Measurements from ENCODE around the gene DPY19L2.
A peak's percentile ranks its signal among the peaks of the same experiment; 100 is the strongest.
"Not testable (repeated sequence)": the region's sequence is repeated elsewhere in the genome, so short reads cannot be mapped to it uniquely, and the experiment has no call there.

The DPY19L2 gene

DNA sequence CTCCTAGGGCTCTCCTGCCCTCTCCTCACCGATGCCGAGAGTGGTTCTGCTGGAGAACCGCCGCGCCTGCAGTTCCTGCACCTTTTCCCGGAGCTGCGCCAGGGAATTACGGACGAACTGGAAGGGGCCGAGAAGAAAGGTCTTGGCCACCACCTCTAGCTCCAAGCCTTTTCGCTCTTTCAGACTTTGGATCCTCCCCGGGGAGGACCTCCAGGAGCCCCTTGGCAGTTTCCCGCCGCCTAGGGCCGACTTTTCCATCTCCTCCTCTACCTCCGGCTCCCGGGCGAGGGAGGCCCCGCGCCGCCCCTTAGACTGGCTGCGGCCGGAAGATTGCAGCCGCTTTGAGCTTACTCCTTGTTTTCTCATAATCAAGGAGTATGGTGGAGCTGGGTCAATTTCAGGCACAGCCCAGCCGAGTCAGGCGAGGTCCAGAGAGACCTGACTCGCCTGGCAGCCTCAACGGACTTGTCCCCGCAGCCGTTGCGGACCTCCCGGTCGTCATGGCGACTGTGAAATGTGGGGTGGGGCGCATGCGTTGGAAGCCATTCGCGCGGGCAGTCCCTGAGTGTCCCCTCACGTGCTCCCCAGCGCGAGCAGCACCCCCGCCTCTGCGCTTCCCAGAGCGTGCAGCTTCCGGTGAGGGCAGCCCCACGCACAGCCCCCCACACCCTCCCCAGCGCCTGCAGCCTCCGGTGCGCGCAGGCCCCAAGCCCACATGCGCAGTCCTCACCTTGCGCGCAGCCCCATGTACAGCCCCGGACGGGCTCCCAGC, at the start of gene DPY19L2:
TSS of gene DPY19L2 (minus strand) at position 466 of the 772 bp plus-strand sequence. CDS start at position 366, 100 bp downstream.
- DNase-seq (ENCODE audit: low spot score): peak; percentile 76

DNA sequence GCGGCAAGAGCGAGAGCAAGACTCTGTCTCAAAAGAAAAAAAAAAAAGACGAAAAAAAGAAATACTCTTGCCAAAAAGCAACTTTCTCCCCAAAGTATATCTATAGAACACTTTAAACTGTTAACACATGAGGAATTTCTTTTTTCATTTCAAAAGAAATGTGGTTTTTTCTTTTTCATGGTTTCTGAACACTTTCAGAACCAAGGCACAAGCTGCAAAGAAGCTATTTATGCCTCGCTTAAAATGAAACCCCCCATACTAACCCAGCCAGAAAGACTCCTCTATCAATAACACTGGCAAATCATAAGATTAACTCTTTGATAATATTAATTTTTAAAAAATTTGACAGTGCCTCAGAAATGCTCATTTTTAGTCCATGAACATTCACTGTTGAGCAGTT, 48.6 kb upstream of the DPY19L2 start:
- DNase-seq (ENCODE audit: low spot score): not testable (repeated sequence)

DNA sequence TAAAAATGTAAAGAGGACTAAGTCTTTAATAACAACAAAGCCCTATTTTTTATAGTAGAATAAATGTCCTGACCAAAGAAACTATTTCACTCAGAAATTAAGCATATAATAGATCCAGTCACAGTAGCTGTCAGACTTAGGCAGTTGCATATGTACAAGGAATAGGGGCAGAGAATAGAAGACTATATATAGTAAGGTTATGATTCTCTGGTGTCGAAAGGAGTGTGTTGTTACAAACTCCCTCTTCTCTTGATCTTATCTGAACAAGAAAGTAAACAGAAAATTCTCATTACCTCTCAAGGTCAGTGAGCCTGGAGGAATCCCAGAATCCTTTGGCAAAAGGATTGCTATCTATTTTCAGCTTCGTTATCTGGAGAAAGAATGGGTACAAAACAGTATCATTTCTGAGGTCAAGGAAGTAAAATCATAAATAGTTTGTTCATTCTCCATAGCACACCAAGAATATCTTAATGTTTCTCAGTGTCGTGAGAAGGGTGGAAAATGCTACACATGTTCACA, 46.9 kb upstream of the DPY19L2 start:
- not testable (repeated sequence) for DNase-seq (ENCODE audit: low spot score)

DNA sequence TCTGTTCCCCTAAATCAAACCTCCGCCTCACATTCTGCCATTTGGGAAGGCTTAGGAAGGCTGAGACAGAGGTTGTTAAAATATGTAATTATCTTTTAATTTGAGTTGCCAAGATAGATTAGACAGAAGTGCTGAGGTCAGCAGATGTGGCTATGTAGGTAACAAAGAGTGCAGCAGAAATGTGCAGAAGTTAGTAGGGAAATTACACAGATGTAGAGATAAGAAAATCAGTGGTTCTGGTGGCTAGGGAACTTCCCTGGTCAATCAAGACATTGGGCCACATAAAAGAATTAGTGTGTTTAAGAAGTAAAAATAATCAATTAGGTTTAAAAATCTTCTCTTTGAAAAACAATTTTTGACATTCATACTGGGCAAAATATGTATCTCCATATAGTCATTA, 46.1 kb upstream of the DPY19L2 start:
- not testable (repeated sequence) for DNase-seq (ENCODE audit: low spot score)

DNA sequence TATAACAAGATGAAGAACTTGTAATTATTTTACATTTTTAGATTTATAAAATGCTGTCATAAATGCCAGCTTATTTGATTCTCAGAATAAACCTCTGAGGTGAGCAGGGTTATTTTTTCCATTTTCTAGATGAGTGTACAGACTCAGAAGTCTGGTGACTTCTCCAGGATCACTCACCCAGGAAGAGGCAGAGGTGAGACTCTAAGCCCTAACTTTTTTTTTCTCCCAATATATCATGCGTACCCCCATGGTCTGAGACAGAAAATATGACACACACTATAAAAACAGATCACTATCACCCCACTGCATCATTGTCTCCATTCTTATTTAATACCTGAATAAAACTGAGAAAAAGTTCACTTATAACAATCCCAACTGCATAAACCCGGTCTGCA, 45.4 kb upstream of the DPY19L2 start:
- not testable (repeated sequence) for DNase-seq (ENCODE audit: low spot score)

DNA sequence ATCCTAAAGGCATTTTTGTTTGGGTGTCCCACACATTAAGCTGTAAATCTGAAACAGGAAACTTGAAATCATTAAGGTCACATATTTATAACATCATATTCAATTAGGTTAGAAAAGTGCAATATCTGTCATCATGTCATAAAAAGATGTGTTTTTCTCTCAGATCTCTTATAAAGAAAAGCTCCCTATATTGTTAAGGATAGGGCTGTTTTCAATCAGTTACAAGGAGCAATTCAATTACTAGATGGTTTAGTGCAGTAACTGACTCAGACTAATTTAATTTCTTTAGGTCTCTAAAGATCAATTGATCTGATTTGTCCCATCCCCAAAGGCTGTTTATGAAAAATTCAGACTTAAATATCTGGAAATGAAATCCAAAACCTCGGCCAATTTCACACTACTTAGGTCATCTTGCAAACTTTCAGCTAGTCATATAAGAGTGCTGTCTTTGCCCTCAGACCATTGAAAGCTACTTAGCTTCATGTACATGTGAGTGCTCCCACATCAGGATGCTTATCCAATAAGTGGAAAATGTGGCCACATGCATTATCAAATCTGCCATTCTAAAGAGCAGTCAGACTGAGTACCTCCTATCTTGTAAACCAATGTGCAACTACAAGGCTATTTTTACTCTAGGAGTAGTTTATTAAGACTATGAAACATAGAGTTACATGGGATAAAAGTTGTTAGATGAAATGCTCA, 44.8 kb upstream of the DPY19L2 start:
- DNase-seq (ENCODE audit: low spot score): not testable (repeated sequence)

DNA sequence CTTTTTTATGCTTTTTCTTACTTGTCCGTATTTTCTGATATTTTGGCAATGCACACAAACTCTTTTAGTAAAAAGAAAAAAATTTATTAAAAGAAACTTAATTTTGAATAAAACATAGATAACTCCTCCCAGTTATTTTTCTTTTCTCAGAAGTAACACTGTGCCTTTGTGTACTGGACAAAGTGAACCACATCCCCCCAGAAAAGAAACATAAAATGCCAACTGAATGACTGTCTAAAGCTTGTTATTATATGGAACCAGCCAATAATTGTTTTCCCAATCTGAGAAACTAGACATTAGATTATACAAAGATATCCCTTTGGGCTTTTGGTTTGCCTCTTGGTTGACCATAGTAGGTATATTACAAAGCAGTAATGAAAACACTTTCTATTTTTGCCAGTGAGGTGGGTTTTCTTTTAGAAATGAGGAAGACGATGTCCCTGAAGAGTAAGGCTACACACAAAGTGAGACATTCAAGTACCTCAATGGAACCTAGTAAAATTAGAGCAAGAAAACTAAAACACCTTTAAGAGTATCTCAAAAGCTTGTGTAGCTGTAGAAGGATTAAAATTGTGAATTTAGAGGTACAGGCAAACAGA, 44.2 kb upstream of the DPY19L2 start:
- DNase-seq (ENCODE audit: low spot score): not testable (repeated sequence)

DNA sequence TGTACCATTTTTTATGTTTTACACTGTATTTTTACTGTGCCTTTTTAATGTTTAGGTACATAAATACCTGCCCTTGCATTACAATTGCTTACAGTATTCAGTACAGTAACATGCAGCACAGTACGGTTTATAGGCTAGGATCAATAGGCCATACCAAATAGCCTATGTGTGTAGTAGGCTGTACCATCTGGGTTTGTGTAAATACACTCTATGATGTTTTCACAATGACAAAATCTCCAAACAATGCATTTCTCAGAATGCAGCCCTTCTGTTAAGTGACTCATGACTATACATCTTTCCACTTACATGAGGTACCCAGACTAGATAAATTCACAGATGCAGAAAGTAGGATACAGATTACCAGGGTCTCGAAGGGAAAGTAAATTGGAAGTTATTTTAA, 43.0 kb upstream of the DPY19L2 start:
- DNase-seq (ENCODE audit: low spot score): not testable (repeated sequence)

DNA sequence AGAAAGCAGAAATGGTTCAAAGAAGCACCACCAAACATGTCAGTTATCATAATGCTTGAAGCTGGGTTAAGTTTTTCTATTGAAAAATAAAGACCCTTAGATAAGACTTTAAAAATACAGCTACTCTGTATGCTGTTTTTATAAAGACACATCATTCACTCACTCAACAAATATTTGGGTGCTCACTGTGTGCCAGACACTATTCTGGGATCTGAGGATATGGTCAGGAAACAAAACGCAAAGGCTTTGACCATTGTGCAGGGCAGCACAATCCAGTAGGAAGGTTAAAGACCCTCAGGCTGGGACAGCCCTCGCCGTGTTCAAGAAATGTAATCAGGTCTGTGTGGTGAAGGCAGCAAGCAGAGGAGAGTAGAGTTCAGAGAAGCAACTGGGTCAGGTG, 38.0 kb upstream of the DPY19L2 start:
- DNase-seq (ENCODE audit: low spot score): no peak

DNA sequence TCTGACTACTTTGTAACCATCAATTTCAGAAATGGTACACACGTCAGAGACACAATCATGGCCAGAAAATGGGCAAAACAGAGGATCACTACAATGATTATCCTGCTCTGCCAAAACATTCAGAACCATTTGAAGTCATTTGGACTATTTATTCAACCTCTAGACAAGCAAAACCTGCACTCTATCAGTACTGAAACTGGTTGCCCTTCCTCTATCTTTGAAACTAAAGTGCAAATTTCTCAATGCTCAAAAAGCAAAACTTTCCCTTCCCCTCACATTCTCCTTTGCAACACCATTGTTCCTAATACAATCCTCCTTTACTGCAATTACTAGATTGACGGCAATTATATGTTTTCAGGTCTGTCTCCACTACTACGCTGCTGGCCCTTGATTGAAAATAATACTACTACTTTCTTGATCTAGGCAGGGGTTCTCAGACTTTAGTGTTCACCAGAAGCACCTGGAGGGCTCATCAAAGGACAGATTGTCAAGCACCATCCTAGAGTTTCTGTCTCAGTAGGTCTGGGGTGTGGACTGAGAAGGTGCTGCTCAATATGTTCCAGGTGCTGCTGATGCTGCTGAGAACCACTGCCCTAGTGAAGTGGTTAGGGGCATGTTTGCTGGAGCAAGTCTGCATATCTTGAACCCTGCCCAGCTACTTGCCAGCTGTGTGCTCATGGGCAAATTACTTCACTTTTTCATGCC, 31.5 kb upstream of the DPY19L2 start:
- DNase-seq (ENCODE audit: low spot score): not testable (repeated sequence)

DNA sequence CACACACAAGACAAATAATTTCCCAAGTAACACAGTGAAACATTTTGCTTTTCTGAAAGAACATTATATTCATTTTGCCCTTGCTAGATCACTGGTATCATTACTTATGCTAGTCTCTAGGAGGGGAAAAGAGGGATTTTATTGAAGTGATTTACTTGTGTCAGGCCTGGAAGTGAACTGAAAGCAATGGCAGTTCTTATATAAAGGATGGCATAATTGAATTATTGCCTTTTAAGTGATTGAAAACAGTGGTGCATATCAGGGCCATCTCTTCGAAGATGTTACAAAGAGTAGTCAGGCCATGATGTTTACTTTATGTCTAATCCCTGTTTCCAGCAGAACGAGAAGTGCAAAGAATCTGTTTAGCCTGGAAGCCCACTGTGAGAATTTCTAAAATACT, 30.7 kb upstream of the DPY19L2 start:
- DNase-seq (ENCODE audit: low spot score): not testable (repeated sequence)

DNA sequence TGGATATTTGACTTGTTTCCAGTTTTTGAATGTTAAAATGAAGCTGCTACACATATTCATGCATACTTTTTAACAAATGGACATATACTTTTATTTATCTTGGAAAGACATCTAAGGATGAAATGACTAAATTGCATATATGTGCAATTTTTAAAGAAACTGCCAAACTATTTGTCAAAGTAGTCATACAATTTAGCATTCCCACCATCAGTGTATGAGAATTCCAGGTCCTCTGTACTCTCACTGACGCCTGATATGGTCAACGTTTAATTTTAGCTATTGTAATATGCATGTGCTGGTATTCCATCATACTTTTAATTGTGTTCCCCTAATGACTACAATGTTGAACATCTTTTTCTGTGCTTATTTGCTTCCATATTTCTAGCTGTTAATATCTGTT, 22.5 kb upstream of the DPY19L2 start:
- DNase-seq (ENCODE audit: low spot score): not testable (repeated sequence)

DNA sequence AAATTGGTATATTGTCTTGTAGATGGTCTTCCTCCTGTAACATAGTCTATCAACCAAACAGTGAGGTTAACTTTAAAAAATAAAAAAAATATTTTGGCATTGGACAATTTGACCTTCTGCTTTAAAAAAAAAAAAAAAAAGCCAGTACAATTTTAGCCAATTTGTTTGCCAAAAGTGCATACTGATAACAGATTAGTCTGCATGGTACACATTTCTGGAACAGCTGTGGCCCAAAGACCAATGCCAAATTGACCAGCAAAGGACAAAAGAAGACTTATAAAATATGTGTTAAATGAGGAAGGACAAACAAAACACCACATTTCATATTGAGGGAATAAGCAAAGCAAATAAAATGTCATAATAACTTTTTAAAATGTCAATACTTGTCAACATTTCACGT, 20.8 kb upstream of the DPY19L2 start:
- DNase-seq (ENCODE audit: low spot score): not testable (repeated sequence)

DNA sequence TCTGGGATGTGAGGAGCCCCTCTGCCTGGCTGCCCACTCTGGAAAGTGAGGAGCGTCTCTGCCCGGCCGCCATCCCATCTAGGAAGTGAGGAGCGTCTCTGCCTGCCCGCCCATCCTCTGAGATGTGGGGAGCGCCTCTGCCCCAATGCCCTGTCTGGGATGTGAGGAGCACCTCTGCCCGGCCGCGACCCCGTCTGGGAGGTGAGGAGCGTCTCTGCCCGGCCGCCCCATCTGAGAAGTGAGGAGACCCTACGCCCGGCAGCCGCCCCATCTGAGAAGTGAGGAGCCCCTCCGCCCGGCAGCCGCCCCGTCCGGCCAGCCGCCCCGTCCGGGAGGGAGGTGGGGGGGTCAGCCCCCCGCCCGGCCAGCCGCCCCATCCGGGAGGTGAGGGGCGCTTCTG, 18.3 kb upstream of the DPY19L2 start:
- not testable (repeated sequence) for DNase-seq (ENCODE audit: low spot score)

DNA sequence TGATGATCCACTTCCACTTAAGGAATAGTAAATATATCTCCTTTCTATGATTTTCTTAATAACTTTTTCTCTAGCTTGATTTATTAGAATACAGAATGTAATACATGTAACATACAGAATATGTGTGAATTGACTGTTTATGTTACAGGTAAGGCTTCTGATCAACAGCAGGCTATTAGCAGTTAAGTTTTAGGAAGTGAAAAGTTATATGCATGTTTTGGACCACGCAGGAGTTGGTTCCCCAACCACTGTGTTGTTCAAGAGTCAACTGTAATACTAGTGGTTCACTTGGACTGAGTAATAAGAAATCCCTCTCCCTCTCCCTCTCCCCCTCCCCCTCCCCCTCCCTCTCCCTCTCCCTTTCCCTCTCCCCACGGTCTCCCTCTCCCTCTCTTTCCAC, 17.5 kb upstream of the DPY19L2 start:
- DNase-seq (ENCODE audit: low spot score): not testable (repeated sequence)

DNA sequence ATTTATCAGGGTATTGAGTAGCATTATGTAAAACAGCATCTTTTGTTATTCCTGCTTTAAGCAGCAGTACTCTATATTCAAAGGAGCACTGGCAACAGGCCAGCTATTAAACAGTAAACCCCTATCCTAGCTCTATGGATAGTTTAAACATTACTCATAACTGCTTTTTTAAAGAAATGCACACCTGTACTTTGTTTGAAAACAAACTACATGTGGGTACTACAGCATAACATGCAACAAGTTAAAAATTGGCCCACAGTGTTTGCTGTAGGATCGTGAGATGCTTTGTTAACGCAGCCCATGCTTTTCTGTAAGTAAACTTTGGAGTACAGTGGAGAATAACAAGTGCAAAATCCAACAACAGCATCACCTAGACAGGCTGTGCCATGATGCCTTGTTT, 14.3 kb upstream of the DPY19L2 start:
- not testable (repeated sequence) for DNase-seq (ENCODE audit: low spot score)

DNA sequence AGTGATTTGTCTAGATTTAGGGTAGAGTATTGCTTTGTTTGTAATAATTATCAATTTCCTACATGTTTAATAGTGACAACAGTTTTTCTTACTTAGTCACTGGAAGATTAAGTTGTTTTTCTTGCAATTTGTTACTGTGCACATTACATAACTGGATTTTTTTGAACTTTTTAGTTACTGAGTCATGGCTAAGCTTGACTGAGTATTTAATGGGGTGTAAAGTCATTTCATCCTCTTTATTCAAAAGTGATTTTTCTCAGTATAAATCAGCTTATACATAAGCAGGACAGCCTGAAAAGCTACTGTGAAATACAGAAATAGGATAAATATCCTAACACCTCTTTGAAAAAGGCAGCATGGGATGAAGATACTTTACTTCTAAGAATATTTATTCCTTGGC, 12.5 kb upstream of the DPY19L2 start:
- not testable (repeated sequence) for DNase-seq (ENCODE audit: low spot score)

DNA sequence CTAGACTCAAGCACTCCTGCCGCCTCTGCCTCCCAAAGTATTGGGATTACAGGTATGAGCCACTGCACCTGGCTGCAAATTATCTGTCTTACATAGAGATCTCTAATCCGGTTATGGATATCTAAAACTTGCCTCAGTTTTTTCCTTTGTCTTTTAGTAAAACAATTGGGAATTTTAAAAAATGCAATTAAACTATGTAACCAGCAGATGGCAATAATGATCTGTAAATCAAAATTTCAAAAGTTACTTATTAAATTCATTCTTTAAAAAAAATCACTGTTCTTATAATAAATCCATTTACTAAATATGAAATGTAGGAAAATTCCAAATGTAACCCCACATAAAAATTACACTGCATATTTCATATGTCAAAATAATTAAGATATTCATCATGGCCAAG, 4.3 kb upstream of the DPY19L2 start:
- DNase-seq (ENCODE audit: low spot score): not testable (repeated sequence)

DNA sequence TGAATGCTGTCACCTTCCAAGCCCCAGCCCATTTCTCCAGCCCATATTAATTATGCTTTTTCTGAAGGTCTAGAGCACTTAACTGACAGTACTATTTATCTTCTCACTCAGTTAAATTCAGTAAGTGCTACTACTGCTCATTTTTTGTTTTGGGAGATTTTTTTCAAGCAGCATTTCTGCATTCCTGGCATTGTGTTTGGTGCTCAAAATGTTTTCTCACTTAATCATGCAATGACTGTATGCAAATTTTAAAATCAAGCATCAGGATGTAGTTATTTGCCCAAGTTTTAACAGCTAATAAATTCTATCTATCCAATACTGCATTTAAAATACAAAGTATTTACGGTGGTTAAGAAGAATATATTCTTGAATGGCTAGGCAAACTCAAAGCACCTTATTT, 1.6 kb upstream of the DPY19L2 start:
- DNase-seq (ENCODE audit: low spot score): not testable (repeated sequence)

DNA sequence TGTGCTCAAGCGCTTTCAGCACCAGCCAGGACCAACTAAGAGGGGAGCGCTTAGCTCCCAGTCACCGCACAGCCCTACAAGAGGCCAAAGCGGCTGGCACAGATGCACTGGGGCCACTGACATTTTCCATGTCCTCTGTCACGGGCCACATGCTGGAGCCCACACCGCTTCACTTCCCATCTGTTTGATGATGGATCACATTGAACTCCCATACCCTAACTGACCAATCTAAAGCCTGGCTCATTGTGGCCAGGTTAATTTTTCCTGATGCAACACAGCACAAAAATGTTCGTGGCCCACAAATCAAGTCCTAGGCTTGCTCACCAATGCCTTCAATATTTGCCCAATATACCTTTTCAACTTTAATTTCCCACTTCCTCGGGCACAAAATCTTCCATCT, 1.1 kb upstream of the DPY19L2 start:
- DNase-seq (ENCODE audit: low spot score): not testable (repeated sequence)

DNA sequence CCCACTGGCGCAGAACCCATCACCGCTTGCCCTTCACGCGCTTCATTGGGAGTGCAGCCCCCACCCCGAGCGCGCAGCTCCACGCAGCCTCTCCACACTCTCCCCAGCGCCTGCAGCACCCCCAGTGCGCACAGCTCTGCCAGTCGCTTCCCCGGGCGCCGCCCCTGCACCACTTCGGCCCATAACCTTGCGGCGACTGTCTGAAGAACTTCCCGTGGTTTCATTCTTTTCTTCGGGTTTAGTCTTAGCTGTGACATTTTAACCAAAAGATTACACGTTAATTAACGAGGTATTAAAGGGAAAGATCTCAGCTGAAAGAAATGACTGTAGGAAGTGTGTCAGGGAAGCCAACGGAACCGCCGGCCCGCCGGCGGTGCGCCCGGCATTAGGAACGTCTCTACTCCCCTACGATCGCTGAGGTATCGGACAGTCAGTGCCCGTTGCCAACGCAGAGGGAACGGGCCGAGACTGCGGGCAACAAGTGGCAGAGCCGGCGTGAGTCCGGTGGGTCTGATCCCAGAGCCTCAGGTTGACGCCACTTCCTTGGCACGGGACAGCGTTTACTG, 590 bp upstream of the DPY19L2 start:
- DNase-seq (ENCODE audit: low spot score): peak; percentile 23

DNA sequence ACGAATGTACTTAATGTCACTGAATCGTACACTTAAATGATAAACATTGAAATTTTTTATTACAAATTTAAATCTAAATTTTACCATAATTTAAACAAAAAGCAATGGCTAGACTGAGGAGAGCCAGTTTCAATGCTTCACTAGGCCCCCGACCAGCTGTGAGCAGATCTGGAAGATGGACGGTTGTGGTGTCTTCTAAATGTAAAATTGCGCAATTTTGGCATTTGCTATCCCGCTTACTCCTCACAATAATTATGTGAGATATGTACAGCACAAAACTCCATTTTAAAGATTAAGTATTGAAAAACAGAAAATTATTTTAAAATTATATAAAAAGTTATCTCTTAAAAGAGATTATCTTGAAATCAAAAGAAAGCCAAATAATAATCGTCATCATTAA, 5.3 kb downstream of the DPY19L2 start:
- DNase-seq (ENCODE audit: low spot score): not testable (repeated sequence)
